GM12891 (cell line): Measurements from ENCODE around the gene GPR101.

Source experiments
- POLR2AphosphoS5 ChIP-seq: IDR thresholded peaks from 2 replicates; pipeline ENCODE4 v1.6.1; 2011; ENCODE audit warnings: low read depth, low read length, control low read depth
- POU2F2 ChIP-seq: IDR thresholded peaks from 2 replicates; pipeline ENCODE4 v1.6.1; 2011; ENCODE audit warnings: low read depth, mild to moderate bottlenecking, control low read depth, low read length, moderate library complexity
- TAF1 ChIP-seq: IDR thresholded peaks from 2 replicates; pipeline ENCODE4 v1.6.1; 2011; ENCODE audit warnings: low read depth, low read length, control low read depth

- TF ChIP-seq TAF1 (no peak), POU2F2 (no peak), POLR2AphosphoS5 (no peak)
These were observed 29.3 kb upstream of the GPR101 start for GRCh38 chrX:137062915-137063617.
